HUES48 (cell line): ENCODE results near the gene OAS2.

ENCODE experiments used
- H3K27ac ChIP-seq: one replicate; pipeline ENCODE4 v1.7.0; 2013; ENCODE audit warnings: low read depth, low read length, inconsistent platforms
- H3K27me3 ChIP-seq: 2 replicates; pipeline ENCODE4 v1.6.1; 2013; ENCODE audit warnings: mild to moderate bottlenecking, low read length; ENCODE audit not compliant: control insufficient read depth, insufficient read depth
- H3K36me3 ChIP-seq: 2 replicates; pipeline ENCODE4 v1.6.1; 2013; ENCODE audit warnings: low read length; ENCODE audit not compliant: control insufficient read depth, insufficient read depth
- H3K4me1 ChIP-seq: 2 replicates; pipeline ENCODE4 v1.6.1; 2013; ENCODE audit warnings: mild to moderate bottlenecking, low read length; ENCODE audit not compliant: control insufficient read depth, insufficient read depth
- H3K4me3 ChIP-seq: 2 replicates; pipeline ENCODE4 v1.5.1; 2013; ENCODE audit warnings: mild to moderate bottlenecking, low read depth, low read length
- H3K9ac ChIP-seq: 2 replicates; pipeline ENCODE4 v1.6.1; 2013; ENCODE audit warnings: mild to moderate bottlenecking, low read depth, low read length, moderate library complexity
- H3K9me3 ChIP-seq: 2 replicates; pipeline ENCODE4 v1.6.1; 2013; ENCODE audit warnings: low read length; ENCODE audit not compliant: control insufficient read depth, insufficient read depth

The OAS2 gene

DNA sequence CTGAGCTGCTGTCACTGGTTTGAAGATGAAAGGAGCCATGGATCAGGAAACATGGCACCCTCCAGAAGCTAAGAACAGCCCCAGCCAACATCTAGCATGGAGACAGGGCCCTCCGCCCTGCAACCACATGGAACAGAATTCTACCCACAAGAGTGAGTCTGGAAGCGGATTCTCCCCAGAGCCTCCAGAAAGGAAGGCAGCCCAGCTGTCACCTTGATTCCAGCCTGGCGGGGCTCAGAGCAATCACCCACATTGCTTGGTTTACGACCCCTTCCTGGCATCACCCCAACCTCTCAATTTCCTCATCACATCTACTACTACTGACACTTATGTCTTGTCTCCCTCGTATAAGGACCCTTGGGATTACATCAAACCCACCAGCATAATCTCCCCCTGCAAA is 38.5 kb downstream of the OAS2 start:
- H3K27me3 ChIP-seq = no peaks in the 10 kb centered on the region
- no peak overlapping the region for H3K27ac ChIP-seq
- no peak overlapping the region for H3K4me3 ChIP-seq
- no peak overlapping the region for H3K9ac ChIP-seq
- no peaks in the 10 kb centered on the region for H3K4me1 ChIP-seq
- H3K36me3 ChIP-seq = no peaks in the 10 kb centered on the region
- H3K9me3 ChIP-seq = 0 out of 2 replicates have a peak, but pooled peaks cover under 1% of the 10 kb centered on the region

- Histone ChIP-seq H3K4me1 (no peaks in the 10 kb centered on the region), H3K27me3 (no peaks in the 10 kb centered on the region), H3K4me3 (no peak overlapping the region), H3K27ac (no peak overlapping the region), H3K36me3 (no peaks in the 10 kb centered on the region), H3K9ac (no peak overlapping the region), H3K9me3 (no peaks in the 10 kb centered on the region)
Measured at GRCh38 chr12:113019025-113019424, 40.7 kb downstream of the OAS2 start.

DNA sequence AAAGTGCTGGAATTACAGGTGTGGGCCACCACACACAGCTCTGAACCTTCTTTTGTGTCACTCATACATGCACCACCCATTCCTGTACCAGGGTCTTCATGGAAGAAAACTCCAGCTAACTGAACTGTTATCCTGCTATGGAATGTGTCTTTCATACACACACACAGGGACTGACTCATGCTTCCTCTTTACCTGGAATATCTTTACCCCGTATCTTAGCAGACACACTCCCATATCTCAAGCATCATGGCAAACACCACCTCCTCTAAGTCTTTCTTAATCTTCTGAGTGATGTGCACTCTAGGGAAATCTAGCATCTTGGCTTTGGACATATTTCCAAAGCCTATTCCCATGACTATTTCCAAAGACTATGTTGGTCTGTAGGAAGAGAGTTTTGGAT is 43.2 kb downstream of the OAS2 start:
- H3K36me3 ChIP-seq = no peaks in the 10 kb centered on the region
- no peak overlapping the region for H3K9ac ChIP-seq
- H3K27me3 ChIP-seq = no peaks in the 10 kb centered on the region
- no peaks in the 10 kb centered on the region for H3K9me3 ChIP-seq
- no peak overlapping the region for H3K27ac ChIP-seq
- H3K4me3 ChIP-seq = no peak overlapping the region
- H3K4me1 ChIP-seq = no peaks in the 10 kb centered on the region

DNA sequence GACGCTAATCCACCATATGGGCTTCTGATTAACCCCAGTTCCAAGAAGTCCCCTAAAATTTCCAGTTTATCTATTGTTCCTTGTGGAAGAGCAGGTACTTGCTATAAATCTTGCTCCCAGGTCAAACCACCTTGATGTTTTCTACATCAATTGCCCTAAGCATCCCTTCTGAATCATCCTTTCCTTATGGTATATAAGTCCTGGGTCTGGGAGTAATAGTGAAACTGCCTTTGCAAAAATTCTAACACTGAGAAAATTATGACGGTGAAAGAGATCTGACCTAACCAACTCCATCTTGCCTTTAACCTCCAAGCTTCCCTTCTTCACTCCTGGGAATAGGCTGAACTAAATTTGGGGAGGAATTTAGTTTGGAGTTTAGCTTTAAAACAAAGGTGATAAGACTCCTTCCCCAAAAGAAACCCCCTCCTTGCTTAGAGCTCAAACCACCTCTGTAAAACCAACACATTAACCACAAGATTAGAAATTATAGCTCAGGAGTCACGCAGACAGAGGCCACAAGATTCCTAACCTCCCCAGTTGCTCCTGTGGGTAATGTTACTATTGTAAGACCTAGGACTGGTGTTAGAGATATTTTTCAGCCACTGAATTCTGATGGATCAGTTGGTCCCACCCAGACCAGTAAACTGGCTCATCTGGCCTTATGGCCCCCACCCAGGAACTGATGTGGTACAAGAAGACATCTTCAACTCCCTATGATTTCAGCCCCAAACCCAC is 44.4 kb downstream of the OAS2 start:
- Histone ChIP-seq H3K4me3 (no peak overlapping the region), H3K4me1 (no peaks in the 10 kb centered on the region), H3K9ac (no peak overlapping the region), H3K9me3 (no peaks in the 10 kb centered on the region), H3K27ac (no peak overlapping the region), H3K36me3 (no peaks in the 10 kb centered on the region), H3K27me3 (no peaks in the 10 kb centered on the region)

- H3K4me1 ChIP-seq = no peaks in the 10 kb centered on the region
- H3K4me3 ChIP-seq = no peak overlapping the region
- no peaks in the 10 kb centered on the region for H3K36me3 ChIP-seq
- H3K9me3 ChIP-seq = no peaks in the 10 kb centered on the region
- H3K27ac ChIP-seq = no peak overlapping the region
- no peak overlapping the region for H3K9ac ChIP-seq
- H3K27me3 ChIP-seq = no peaks in the 10 kb centered on the region
Measured at GRCh38 chr12:113027726-113028125, 49.4 kb downstream of the OAS2 start.

DNA sequence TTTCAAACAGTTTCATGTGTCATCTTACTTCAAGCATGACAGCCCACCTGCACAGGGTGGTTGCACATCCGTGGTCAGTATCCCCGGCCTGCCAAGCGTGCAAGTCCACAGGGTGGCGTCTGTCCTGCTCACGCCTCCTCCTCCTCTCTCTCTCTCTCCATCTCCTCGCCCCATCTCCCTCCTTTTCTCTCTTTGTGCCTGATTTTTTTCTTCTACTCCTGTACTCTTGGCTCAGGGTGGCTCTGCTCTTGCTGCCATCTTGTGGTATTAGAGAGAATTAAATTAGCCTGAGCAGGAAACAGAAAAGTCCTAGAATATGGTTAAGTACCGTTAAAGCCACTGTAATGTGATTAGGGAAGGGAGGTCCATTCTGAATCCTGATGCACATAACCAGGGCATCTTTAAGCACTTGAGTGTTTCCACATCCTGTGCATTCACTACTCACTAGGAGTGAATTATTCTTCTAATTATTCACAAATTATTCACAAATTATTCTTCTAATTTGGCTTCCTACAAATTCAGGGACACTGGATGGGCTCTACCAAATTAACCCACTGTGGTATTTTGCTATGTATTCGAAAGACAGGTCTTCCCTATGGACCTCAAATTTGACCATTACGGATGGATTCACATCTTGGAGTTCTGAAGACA is 52.7 kb downstream of the OAS2 start:
- Histone ChIP-seq H3K27ac (no peak overlapping the region), H3K4me3 (no peak overlapping the region), H3K4me1 (no peaks in the 10 kb centered on the region), H3K27me3 (no peaks in the 10 kb centered on the region), H3K9ac (no peak overlapping the region), H3K36me3 (no peaks in the 10 kb centered on the region), H3K9me3 (no peaks in the 10 kb centered on the region)

GRCh38 chr12:113039911-113040445 is 61.7 kb downstream of the OAS2 start:
- Histone ChIP-seq H3K27me3 (no peaks in the 10 kb centered on the region), H3K9me3 (no peaks in the 10 kb centered on the region), H3K9ac (no peak overlapping the region), H3K36me3 (no peaks in the 10 kb centered on the region), H3K4me3 (no peak overlapping the region), H3K4me1 (no peaks in the 10 kb centered on the region), H3K27ac (no peak overlapping the region)

- Histone ChIP-seq H3K9me3 (no peaks in the 10 kb centered on the region), H3K4me3 (no peak overlapping the region), H3K27ac (no peak overlapping the region), H3K36me3 (no peaks in the 10 kb centered on the region), H3K9ac (no peak overlapping the region), H3K4me1 (no peaks in the 10 kb centered on the region), H3K27me3 (no peaks in the 10 kb centered on the region)
Measured at GRCh38 chr12:113040722-113041171, 62.4 kb downstream of the OAS2 start.

GRCh38 chr12:113041560-113041959 is 63.2 kb downstream of the OAS2 start:
- no peak overlapping the region for H3K9ac ChIP-seq
- no peaks in the 10 kb centered on the region for H3K9me3 ChIP-seq
- H3K27ac ChIP-seq = no peak overlapping the region
- no peaks in the 10 kb centered on the region for H3K4me1 ChIP-seq
- no peaks in the 10 kb centered on the region for H3K27me3 ChIP-seq
- no peaks in the 10 kb centered on the region for H3K36me3 ChIP-seq
- H3K4me3 ChIP-seq = no peak overlapping the region

- no peaks in the 10 kb centered on the region for H3K9me3 ChIP-seq
- H3K36me3 ChIP-seq = no peaks in the 10 kb centered on the region
- no peak overlapping the region for H3K4me3 ChIP-seq
- H3K9ac ChIP-seq = no peak overlapping the region
- no peaks in the 10 kb centered on the region for H3K27me3 ChIP-seq
- H3K27ac ChIP-seq = no peak overlapping the region
- H3K4me1 ChIP-seq = no peaks in the 10 kb centered on the region
Measured at GRCh38 chr12:113043240-113043639, 64.9 kb downstream of the OAS2 start.

GRCh38 chr12:113044516-113044915 is 66.2 kb downstream of the OAS2 start:
- H3K9me3 ChIP-seq = no peaks in the 10 kb centered on the region
- H3K27ac ChIP-seq = no peak overlapping the region
- H3K9ac ChIP-seq = no peak overlapping the region
- no peak overlapping the region for H3K4me3 ChIP-seq
- no peaks in the 10 kb centered on the region for H3K27me3 ChIP-seq
- H3K4me1 ChIP-seq = no peaks in the 10 kb centered on the region
- H3K36me3 ChIP-seq = no peaks in the 10 kb centered on the region
